Measurements from ENCODE around the gene ZNF234.
"Not testable (repeated sequence)": the region's sequence is repeated elsewhere in the genome, so short reads cannot be mapped to it uniquely, and the experiment has no call there.

Gene ZNF234

DNA sequence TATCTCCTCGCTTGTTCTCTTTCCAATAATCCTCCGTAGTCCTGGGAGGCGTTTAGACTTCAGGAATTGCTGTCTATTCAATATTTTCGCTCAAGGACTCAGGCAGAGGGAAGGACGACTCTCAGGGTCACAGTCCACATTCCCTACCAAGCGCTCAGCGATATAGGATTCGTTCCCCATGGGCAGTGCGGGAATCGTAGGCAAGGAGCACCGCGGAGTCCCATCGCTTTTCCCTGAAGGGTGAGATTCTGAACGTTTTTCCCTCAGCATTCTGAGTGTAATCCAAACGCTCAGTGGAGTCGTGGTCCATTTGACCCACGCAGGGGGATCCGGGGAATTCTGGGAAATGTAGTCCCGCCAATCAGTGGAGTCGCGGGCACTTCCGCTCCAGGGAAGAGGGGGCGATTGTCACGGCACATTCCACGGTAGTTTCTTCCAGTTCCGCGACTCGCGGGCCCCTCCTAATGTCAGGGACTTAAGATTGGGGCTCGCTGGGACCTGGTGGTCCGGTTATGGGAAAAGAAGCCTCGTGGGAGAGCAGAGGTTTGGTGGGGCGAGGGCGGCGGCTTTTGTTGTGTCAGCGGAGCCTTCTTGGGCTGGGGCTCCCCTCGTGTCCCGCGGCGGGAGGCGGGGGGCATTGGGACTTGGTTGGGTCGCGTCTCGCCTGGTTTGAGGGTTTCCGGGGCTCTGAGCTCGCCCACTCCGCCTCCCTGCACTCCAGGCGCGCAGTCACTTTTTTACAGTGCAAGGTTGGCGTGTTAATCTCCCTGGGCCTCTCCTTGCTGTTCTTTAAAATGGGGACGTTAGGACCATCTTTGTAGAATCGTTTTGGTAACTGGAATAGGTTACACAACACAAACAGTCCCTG is at the start of gene ZNF234:
Gene ZNF234 (plus strand): TSS at position 364 of the 868 bp plus-strand sequence. CDS start 3,079 bp downstream, outside the sequence.
- DNase-seq (ENCODE audit: low read depth), result peak; percentile 55

DNA sequence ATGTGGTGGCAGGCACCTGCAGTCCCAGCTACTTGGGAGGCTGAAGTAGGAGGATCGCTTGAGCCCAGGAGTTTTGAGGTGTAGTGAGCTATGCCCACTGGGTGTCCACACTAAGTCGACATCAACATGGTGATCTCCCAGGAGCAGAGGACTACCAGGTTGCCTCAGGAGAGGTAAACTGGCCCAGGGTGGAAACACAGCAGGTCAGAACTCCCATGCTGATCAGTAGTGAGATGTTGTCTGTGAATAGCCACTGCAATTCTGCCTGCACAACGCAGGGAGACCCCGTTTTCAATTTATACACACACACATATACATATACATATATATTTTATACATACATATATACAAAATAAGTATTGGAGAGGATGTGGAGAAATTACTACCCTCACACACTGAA is 49.2 kb upstream of the ZNF234 start:
- DNase-seq (ENCODE audit: low read depth), result no peak

DNA sequence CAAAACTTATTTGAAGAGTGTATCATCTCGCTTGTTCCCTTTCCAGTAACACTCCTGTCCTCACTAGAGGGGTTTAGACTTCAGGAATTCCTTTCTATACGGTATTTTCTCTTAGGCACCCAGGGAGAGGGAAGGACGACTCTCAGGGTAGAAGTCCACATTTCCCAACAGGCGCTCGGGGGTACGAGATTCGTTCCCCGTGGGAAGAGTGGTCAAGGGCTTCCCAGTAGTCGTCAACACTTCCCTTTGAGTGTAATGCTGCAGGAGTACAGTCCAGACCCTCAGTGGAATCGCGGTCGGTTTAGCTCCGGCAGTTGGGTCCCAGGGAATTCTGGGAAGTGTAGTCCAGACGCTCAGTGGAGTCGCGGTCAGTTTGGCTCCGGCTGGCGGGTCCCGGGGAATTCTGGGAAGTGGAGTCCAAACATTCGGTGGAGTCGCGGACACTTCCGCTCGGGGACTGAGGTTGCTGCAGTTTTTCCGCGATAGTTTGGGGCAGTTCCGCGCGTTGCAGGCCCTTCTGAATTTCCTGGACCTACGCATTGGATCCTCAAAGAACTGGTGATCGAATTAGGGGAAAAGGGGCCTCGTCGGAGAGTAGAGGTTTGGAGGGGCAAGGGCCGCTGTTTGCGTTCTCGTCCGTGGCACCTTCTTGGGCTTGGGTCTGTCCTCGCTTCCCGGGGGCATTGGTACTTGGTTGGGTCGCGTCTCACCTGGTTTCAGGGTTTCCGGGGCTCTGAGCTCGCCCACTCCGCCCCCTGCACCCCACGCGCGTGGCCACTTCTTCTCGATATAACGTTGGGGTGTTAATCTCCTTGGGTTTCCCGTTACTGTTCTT is 47.2 kb upstream of the ZNF234 start, which contains the start of gene ZNF224:
Gene ZNF224 (plus strand): TSS at position 431 of the 835 bp plus-strand sequence. CDS start 3,513 bp downstream, outside the sequence.
- DNase-seq (ENCODE audit: low read depth), result peak; percentile 79

DNA sequence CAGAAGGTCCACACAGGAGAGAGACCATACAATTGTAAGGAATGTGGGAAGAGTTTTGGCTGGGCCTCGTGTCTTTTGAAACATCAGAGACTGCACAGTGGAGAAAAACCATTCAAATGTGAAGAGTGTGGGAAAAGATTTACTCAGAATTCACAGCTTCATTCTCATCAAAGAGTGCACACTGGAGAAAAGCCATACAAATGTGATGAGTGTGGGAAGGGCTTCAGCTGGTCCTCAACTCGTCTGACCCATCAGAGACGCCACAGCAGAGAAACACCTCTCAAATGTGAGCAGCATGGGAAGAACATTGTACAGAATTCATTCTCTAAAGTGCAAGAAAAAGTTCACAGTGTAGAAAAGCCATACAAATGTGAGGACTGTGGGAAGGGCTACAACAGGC is 33.6 kb upstream of the ZNF234 start:
- no peak for DNase-seq (ENCODE audit: low read depth)

DNA sequence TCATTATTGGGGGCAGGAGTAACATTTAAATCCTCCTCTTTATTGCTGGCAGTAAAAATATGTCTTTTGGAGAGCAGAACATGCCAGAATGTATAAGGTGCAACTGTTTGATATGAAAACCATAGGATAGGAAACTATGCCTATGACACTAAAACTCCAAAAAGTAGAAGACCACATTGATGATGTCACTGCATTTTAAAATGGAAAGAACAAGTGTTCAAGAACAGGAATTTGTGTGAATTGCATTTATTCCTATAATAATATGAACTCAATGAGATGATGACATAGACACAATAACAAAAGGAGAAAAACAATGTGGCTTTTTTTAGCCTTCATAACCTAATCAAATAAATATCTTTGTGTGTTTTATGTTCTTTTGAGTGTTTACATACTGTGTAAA is 31.9 kb upstream of the ZNF234 start:
- no peak for DNase-seq (ENCODE audit: low read depth)

DNA sequence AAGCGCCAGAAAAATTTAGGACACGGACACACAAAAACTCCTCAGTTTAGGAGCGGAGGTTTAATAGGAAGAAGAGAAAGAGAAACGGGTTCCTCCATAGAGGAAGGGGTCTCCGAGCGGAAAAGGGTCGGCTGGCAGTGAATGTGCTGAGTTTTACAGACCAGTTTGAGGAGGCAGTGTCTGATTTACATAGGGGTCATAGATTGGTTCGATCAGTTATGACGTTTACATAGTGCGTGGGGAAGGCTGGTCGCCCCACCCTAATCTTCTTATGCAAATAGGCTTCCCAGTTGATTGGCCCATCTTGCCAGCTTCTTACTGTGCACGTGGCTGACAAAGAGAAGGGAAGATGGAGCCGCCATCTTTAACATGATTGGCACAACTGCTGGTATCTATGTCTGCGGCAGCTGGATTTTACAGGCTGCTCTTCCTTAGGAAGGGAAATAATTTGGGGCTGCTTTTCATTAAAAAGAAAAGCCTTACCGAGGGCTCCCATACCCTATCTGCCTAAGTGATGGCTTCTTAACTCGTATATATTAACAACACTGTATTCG is 29.4 kb upstream of the ZNF234 start:
- no peak for DNase-seq (ENCODE audit: low read depth)

DNA sequence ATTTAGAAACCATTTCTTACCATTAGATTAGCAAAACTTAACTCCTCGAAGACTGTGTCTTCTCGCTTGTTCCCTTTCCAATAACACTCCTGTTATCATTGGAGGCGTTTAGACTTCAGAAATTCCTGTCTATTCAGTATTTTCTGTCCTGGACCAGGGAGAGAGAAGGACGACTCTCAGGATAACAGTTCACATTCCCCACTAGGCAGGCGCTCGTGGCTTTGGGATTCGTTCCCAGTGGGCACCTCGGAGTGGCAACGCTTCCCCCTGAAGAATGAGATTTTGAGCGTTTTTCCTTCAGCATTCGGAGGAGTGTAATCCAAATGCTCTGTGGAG is 28.6 kb upstream of the ZNF234 start:
- no peak for DNase-seq (ENCODE audit: low read depth)

DNA sequence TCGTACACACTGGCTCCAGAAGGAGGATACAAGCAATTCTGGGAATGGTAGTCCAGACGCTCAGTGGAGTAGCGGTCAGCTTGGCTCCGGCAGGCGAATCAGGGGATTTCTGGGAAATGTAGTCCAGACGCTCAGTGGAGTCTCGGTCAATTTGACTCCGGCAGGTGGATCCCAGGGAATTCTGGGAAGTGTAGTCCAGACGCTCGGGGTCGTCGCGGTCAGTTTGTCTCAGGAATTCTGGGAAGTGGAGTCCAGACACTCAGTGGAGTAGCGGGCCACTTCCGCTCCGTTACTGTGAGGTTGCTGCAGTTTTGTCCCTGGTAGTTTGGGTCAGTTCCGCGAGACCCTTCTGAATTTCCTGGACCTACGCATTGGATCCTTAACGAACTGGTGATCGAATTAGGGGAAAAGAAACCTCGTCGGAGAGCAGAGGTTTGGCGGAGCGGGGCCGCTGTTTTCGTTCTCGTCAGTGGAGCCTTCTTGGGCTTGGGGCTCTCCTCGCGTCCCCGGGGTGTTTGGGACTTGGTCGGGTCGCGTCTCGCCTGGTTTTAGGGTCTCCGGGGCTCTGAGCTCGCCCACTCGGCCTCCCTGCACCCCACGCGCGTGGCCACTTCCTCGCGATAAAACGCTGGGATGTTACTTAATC is 28.1 kb upstream of the ZNF234 start, which contains the start of gene ZNF225:
Gene ZNF225 (plus strand): TSS at position 262 of the 646 bp plus-strand sequence. CDS start 2,429 bp downstream, outside the sequence.
- peak; percentile 75 for DNase-seq (ENCODE audit: low read depth)

DNA sequence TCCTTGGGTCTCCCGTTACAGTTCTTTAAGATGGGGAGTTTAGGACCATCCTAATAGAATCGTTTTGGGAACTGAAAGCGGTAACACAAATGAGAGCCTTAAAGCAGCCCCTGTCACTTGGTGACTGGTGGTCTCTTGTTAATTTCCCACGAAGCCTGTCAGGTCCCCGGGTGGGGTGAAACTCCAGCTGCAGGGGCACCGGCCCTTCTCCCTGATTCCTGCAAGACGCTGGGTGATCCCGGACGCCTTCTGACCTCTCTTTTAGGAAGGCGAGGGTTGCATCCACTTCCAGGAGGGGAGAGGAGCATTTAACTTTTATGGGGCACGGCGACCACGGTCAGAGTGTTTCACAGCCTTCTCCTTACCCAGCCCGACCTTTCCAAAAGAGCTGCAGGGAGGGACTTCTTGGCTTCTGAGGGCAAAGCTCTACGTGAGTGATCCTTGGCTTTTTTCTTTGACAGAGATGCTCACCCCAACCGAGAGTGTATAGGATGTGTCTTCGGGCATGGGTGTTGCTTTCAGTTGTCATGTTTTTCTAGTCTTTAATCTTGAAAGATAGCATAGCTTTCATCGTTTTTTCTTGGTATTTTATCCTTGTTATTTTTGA is 27.5 kb upstream of the ZNF234 start:
- no peak for DNase-seq (ENCODE audit: low read depth)

DNA sequence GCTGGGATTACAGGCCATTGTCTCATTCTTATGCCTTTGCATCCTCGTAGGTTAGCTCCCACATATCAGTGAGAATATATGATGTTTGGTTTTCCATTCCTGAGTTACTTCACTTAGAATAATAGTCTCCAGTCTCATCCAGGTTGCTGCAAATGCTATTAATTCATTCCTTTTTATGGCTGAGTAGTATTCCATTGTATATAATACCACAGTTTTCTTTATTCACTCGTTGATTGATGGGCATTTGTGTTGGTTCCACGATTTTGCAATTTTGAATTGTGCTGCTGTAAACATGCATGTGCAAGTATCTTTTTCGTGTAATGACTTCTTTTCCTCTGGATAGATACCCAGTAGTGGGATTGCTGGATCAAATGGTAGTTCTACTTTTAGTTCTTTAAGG is 20.2 kb upstream of the ZNF234 start:
- DNase-seq (ENCODE audit: low read depth), result not testable (repeated sequence)

DNA sequence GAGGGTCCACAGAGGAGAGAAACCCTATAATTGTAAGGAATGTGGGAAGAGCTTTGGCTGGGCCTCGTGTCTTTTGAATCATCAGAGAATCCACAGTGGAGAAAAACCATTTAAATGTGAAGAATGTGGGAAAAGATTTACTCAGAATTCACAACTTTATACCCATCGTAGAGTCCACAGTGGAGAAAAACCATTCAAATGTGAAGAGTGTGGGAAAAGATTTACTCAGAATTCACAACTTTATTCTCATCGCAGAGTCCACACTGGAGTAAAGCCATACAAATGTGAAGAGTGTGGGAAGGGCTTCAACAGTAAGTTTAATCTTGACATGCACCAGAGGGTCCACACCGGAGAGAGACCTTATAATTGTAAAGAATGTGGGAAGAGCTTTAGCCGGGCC is 9.4 kb upstream of the ZNF234 start:
- no peak for DNase-seq (ENCODE audit: low read depth)

DNA sequence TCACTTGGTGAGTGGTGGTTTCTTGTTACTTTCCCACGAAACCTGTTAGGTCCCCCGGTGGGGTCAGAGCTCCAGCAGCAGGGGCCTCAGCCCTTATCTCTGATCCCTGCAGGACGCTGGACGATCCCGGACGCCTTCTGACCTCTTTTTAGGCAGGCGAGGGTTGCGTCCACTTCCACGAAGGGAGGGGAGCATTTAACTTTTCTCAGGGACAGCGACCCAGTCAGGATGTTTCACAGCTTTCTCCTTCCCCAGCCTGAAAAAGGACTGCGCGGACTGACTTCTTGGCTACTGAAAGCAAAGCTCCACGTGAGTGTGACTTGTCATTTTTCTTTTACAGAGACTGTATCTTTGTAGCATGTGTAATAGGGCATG is 692 bp downstream of the ZNF234 start:
- no peak for DNase-seq (ENCODE audit: low read depth)

DNA sequence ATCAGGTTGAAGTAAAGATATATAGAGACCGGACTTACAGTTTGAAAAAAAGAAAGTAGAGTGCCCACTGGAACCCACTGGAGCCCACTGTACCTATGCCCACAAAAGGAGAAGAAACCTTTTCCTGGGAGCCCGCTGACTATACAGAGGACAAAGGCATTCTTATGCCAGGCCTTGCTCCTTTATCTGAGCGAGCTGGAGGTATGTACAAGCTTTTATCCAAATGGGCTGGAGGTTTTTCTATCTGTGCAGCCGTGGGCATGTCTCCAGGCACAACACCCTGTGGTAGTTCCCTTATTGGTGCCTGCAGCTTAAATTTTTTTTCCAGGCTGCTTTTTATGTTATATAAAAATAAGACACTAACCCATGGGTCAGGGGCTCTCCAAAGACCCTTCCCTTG is 8.4 kb downstream of the ZNF234 start:
- DNase-seq (ENCODE audit: low read depth), result no peak

DNA sequence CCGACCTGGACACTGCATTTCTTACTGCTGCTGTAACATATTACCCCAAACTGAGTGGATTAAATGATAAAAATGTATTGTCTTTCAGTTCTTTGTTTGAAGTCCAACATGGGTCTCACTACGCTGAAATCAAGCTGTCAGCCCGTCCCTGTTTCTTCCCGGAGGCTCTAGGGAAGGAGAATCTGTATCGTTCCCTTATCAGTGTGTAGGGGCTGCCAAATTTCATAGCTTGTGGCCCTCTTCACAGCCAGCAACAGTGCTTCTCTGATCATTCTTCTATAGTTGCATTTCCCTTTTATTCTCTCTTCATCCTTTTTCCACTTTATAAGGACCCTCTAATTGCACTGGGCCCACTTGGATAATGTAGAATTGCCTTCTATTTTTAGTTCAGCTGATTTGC is 10.1 kb downstream of the ZNF234 start:
- no peak for DNase-seq (ENCODE audit: low read depth)

DNA sequence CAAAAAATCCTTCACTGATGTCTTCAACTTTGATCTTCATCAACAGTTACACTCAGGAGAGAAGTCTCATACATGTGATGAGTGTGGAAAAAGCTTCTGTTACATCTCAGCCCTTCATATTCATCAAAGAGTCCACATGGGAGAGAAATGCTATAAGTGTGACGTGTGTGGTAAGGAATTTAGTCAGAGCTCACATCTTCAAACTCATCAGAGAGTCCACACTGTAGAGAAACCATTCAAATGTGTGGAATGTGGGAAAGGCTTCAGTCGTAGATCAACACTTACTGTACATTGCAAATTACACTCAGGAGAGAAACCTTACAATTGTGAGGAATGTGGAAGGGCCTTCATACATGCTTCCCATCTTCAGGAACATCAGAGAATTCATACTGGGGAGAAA is 15.1 kb downstream of the ZNF234 start:
- no peak for DNase-seq (ENCODE audit: low read depth)

DNA sequence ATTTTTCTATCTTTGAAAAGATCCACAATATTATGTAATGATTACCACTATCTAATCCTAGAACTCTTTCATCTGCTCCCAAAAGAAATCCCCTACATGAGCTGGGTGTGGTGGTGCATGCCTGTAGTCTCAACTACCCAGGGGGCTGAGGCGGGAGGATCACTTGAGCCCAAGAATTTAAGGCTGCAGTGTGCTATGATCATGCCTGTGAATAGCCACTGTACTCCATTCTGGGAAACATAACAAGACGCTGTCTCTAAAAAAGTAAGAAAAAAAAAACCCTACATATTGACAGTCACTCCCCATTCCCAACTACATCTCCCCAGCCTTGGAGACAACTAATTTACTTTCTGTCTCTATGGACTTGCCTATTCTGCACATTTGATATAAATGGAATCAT is 22.4 kb downstream of the ZNF234 start:
- DNase-seq (ENCODE audit: low read depth), result no peak

DNA sequence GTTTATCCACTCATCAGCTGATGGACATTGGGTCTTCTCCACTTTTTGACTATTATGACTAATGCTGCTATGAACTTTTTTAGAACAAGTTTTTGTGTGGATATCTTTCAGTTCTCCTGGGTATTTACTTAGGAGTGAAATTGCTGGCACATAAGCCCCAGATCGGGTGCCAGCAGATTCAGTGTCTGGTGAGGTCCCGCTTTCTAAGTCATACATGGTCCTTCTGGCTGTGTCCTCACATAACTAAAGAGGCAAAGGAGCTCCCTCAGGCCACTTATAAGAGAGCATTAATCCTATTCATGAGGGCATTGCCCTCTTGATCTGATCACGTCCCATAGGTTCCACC is 22.9 kb downstream of the ZNF234 start:
- DNase-seq (ENCODE audit: low read depth), result no peak

DNA sequence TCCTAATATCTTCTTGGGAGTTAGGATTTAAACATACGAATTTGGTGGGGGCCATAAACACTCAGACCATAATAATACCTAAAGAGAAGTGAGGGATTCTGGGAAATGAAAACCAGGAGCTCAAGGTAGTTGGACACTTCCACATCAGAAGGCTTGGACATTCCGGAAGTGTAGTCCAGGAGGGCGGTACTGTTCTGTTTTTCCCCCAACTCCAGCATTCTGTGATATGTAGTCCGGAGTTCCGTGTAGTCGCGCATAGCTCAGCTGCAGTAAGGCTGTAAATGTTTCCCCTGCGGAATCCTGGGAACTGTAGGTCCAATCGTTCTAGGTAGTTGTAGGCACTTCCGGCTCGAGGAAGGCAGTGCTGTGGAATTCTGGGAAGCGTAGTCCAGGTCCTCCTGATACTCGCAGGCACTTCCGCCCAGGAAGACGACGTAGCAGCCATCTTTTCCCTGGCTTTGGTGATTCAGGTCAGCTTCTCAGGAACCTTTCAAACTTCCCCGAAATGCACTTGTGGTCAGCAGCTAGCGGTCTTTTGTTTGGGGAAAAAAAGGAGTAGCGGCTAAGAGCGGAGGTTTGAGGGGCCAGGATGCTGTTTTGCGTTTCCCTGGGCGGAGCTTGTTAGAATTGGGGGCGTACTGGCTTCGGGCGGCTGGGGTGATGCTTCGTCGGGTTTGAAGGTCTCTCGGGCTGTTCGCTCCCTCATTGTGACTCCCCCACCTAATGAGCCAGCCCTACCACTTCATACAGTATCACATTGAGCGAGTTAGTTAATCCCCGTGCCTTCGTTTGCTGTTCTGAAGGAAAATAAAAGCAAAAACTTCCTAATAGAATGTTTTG is 23.5 kb downstream of the ZNF234 start, which contains the start of gene ZNF226:
Gene ZNF226 (plus strand): TSS at position 428 of the 840 bp plus-strand sequence. CDS start 4,981 bp downstream, outside the sequence.
- peak; percentile 72 for DNase-seq (ENCODE audit: low read depth)

DNA sequence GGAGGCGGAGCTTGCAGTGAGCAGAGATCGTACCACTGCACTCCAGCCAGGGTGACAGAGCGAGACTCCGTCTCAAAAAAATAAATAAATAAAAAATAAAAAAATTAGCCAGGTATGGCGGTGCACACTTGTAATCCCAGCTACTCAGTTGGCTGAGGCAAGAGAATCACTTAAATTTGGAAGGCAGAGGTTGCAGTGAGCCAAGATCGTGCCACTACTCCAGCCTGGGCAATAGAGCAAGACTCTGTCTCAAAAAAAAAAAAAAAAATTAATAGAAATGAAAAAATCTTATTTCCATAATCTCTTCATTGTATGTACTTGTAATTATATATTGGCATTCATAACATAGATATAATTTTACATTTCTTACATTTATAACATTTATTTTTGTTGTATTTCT is 29.3 kb downstream of the ZNF234 start:
- not testable (repeated sequence) for DNase-seq (ENCODE audit: low read depth)

DNA sequence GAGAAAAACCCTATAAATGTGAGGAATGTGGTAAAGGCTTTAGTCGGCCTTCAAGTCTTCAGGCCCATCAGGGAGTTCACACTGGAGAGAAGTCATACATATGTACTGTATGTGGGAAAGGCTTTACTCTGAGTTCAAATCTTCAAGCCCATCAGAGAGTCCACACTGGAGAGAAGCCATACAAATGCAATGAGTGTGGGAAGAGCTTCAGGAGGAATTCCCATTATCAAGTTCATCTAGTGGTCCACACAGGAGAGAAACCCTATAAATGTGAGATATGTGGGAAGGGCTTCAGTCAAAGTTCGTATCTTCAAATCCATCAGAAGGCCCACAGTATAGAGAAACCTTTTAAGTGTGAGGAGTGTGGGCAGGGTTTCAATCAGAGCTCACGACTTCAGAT is 35.2 kb downstream of the ZNF234 start:
- DNase-seq (ENCODE audit: low read depth), result no peak

DNA sequence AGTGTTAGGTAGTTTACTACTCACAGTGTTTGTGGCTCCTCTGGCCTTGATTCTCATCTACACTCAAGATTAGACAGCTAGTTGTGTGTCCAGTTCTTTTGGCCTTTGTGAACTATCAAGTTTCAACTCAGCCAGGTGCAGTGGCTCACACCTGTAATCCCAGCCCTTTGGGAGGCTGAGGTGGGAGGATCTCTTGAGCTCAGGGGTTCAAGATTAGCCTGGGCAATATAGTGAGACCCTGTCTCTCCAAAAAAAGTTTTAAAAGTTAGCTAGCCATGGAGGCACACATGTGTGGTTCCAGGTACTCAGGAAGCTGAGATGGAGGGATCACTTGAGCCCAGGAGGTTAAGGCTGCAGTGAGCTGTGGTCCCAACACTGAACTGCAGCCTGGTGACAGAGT is 39.6 kb downstream of the ZNF234 start:
- no peak for DNase-seq (ENCODE audit: low read depth)
